ENCODE results near the gene SAFB2.

DNA sequence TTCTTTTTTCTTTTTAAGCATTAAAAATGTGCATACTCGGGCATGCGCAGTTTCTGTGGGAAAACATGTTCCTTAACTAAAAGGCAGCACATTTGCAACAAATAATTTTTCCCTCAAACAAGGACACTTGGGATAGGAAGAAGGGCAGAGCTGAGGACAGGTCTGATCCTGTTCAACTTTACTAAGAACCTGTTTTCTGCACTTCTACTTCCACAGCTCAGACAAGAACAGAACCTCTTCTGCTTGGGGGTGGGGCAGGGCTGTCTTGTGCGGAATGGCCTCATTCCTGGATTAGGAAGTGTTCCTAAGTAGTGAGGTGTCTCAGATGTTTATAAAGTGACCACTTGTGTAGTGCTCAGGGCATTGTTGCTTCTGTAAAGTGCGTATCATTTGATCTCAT lies 18.6 kb upstream of the SAFB2 start:
- TF ChIP-seq CTCF (IDR thresholded peaks at IDR 0.05) (no peak), POLR2A (IDR thresholded peaks at IDR 0.05) (no peak)

All from uterus (tissue), 2 donors.